ENCODE results near the gene ANKS3. TPM values are rescaled to one million over a fixed set of nuclear protein-coding genes. Genes with fewer than 3 reads are reported as not detected.
A peak's percentile ranks its signal among the peaks of the same experiment; 100 is the strongest.

The ANKS3 gene
- total and polyA plus RNA-seq, 10 of the 15 experiments (the other 5 are each of a cell fraction or from before 2014, with no cell fraction given), result 0.29 to 14.2 (median 8.5) TPM

- TF ChIP-seq USF1 (IDR thresholded peaks at IDR 0.05; ENCODE audit: borderline replicate concordance, extremely low read length, insufficient read depth, low read depth, low read length) (no peak), SMAD1 (IDR thresholded peaks at IDR 0.05; ENCODE audit: low read depth, partially characterized antibody) (no peak), MEF2B (IDR thresholded peaks at IDR 0.05; ENCODE audit: partially characterized antibody, poor library complexity, severe bottlenecking) (no peak), BCLAF1 (IDR thresholded peaks at IDR 0.05) (no peak), RFX5 (IDR thresholded peaks at IDR 0.05; ENCODE audit: low read depth, low read length) (no peak)
These were observed 20.2 kb downstream of the ANKS3 start (continued) for GRCh38 chr16:4713663-4714501.

- FAIRE-seq (peak; percentile 13), DNase-seq (ENCODE audit: low read depth, low spot score) (no peak), ATAC-seq (no peak)
- ChIA-PET RAD21 (ENCODE audit: unreplicated experiment) (no interaction called here), POLR2A (no interaction called here), SMC1A (ENCODE audit: uncharacterized antibody, unreplicated experiment) (no interaction called here), CTCF (interaction anchor here (0.8 to 0.9 kb wide), 2 partner anchors 91 to 192 kb away, joined by 3 read pairs; no protein-coding TSS in a partner anchor)
- 85% methylated on average over 4 of the region's 4 CpGs for WGBS (ENCODE audit: insufficient coverage, insufficient replicate concordance, low lambda C conversion rate, missing lambda C conversion rate)
- Histone ChIP-seq H3K4me2 (ENCODE audit: control insufficient read depth, insufficient read depth) (no peak overlapping the region), H3K79me2 (ENCODE audit: control insufficient read depth, insufficient read depth, low read length) (no peaks in the 10 kb centered on the region), H2AFZ (ENCODE audit: control insufficient read depth, low read depth, low read length) (no peak overlapping the region), H3K27me3 (replicated peaks in 1 of 2; ENCODE audit: control insufficient read depth in 2 of 2, insufficient read depth in 2 of 2, low read length in 1 of 2) (no peaks in the 10 kb centered on the region), H3K9ac (ENCODE audit: control insufficient read depth, insufficient read depth, low read length) (no peak overlapping the region), H3K27ac (ENCODE audit: control insufficient read depth, insufficient read depth) (no peak overlapping the region), H4K20me1 (ENCODE audit: control insufficient read depth, insufficient read depth) (no peaks in the 10 kb centered on the region), H3K4me3 (no peak overlapping the region), H3K9me3 (replicated peaks; ENCODE audit: control insufficient read depth, insufficient read depth, low read length) (no peaks in the 10 kb centered on the region), H3K36me3 (ENCODE audit: control insufficient read depth in 2 of 2, insufficient read depth in 2 of 2, low read length in 1 of 2) (peaks cover 0 to 6% of the 10 kb centered on the region in 2 experiments; a peak in 3 of 4 replicates), H3K4me1 (ENCODE audit: control insufficient read depth, insufficient read depth, low read length) (no peaks in the 10 kb centered on the region)
- intact Hi-C loops (cut with micrococcal nuclease; ENCODE audit: unreplicated experiment), result no loop called here
- TF ChIP-seq ZBTB33 (IDR thresholded peaks at IDR 0.05) (no peak), LARP7 (IDR thresholded peaks at IDR 0.05) (no peak), NR2F1 (conservative IDR thresholded peaks at IDR 0.05) (no peak)
- in situ Hi-C loops (cut with MboI), result no loop called here
- BruUV-seq (replicated peaks), result no TSS peak
These were observed 24.6 kb downstream of the ANKS3 start for GRCh38 chr16:4709481-4709880.
